ENCODE results near the gene CACNA1G. TPM values are rescaled to one million over a fixed set of nuclear protein-coding genes. Genes with fewer than 3 reads are reported as not detected.

Gene CACNA1G
- total RNA-seq, 1 donor from 2014 or later, result 1.6 TPM

- Mint-ChIP-seq H3K4me3 (no peak overlapping the region), H3K9me3 (no peaks in the 10 kb centered on the region), H3K27me3 (ENCODE audit: insufficient read depth, low read depth) (peaks cover 21% of the 10 kb centered on the region), H3K36me3 (no peaks in the 10 kb centered on the region), H3K4me1 (peaks cover 52% of the 10 kb centered on the region), H3K27ac (peak overlapping the region; percentile 57)
- Histone ChIP-seq H3K36me3 (no peaks in the 10 kb centered on the region), H3K79me2 (ENCODE audit: low read depth) (no peaks in the 10 kb centered on the region), H3K9me3 (ENCODE audit: low read depth) (no peaks in the 10 kb centered on the region), H3K9ac (no peak overlapping the region), H3F3A (ENCODE audit: low read depth) (peaks cover 6% of the 10 kb centered on the region), H3K27me3 (no peaks in the 10 kb centered on the region), H3K4me2 (peak overlapping the region; percentile 22), H3K4me3 (no peak overlapping the region), H3K27ac (no peak overlapping the region), H3K4me1 (peaks cover 11% of the 10 kb centered on the region), H2AFZ (replicated peaks) (no peak overlapping the region), H4K20me1 (ENCODE audit: low read depth) (no peaks in the 10 kb centered on the region)
- TF ChIP-seq CTCF (IDR thresholded peaks at IDR 0.05), result no peak
- TF ChIP-seq EZH2 (IDR thresholded peaks at IDR 0.05), result no peak
- no peak for TF ChIP-seq EZH2phosphoT487 (IDR thresholded peaks at IDR 0.05)
- DNase-seq (ENCODE audit: low spot score), result no peak
Measured at GRCh38 chr17:50514388-50514787, 46.1 kb upstream of the CACNA1G start.

- H3K27ac Mint-ChIP-seq, result peak overlapping the region; percentile 22
- no peak for TF ChIP-seq EZH2 (IDR thresholded peaks at IDR 0.05)
- TF ChIP-seq EZH2phosphoT487 (IDR thresholded peaks at IDR 0.05), result no peak
- no peak for TF ChIP-seq CTCF (IDR thresholded peaks at IDR 0.05)
Measured at GRCh38 chr17:50514936-50515702, 45.4 kb upstream of the CACNA1G start.

GRCh38 chr17:50517011-50517410, 43.5 kb upstream of the CACNA1G start:
- H3K36me3 Mint-ChIP-seq, result no peaks in the 10 kb centered on the region
- Histone ChIP-seq H3K79me2 (ENCODE audit: low read depth) (no peaks in the 10 kb centered on the region), H3K27ac (no peak overlapping the region), H3K4me2 (no peak overlapping the region), H3K36me3 (no peaks in the 10 kb centered on the region), H3F3A (ENCODE audit: low read depth) (no peaks in the 10 kb centered on the region), H3K27me3 (no peaks in the 10 kb centered on the region), H4K20me1 (ENCODE audit: low read depth) (no peaks in the 10 kb centered on the region), H3K4me3 (no peak overlapping the region), H3K9me3 (ENCODE audit: low read depth) (no peaks in the 10 kb centered on the region), H3K9ac (no peak overlapping the region), H3K4me1 (peaks cover 11% of the 10 kb centered on the region), H2AFZ (replicated peaks) (no peak overlapping the region)
- H3K4me1 Mint-ChIP-seq, result peaks cover 36% of the 10 kb centered on the region
- peaks cover 15% of the 10 kb centered on the region for H3K27me3 Mint-ChIP-seq (ENCODE audit: insufficient read depth, low read depth)
- H3K27ac Mint-ChIP-seq, result no peak overlapping the region
- no peak overlapping the region for H3K4me3 Mint-ChIP-seq
- no peak for TF ChIP-seq EZH2phosphoT487 (IDR thresholded peaks at IDR 0.05)
- TF ChIP-seq CTCF (IDR thresholded peaks at IDR 0.05), result no peak
- TF ChIP-seq EZH2 (IDR thresholded peaks at IDR 0.05), result no peak
- H3K9me3 Mint-ChIP-seq, result no peaks in the 10 kb centered on the region
- DNase-seq (ENCODE audit: low spot score), result no peak

More at GRCh38 chr17:50514936-50515702, 45.4 kb upstream of the CACNA1G start:
- H3K4me1 Mint-ChIP-seq, result peaks cover 49% of the 10 kb centered on the region
- Histone ChIP-seq H2AFZ (replicated peaks) (peak overlapping the region; percentile 11), H3K4me2 (peak overlapping the region; percentile 35), H3K79me2 (ENCODE audit: low read depth) (no peaks in the 10 kb centered on the region), H3K4me1 (peaks cover 11% of the 10 kb centered on the region), H3K36me3 (no peaks in the 10 kb centered on the region), H3F3A (ENCODE audit: low read depth) (no peaks in the 10 kb centered on the region), H3K27ac (no peak overlapping the region), H3K27me3 (no peaks in the 10 kb centered on the region), H3K9ac (no peak overlapping the region), H4K20me1 (ENCODE audit: low read depth) (no peaks in the 10 kb centered on the region), H3K9me3 (ENCODE audit: low read depth) (no peaks in the 10 kb centered on the region), H3K4me3 (no peak overlapping the region)
- H3K9me3 Mint-ChIP-seq, result no peaks in the 10 kb centered on the region
- no peaks in the 10 kb centered on the region for H3K36me3 Mint-ChIP-seq
- H3K4me3 Mint-ChIP-seq, result peak overlapping the region; percentile 23
- H3K27me3 Mint-ChIP-seq (ENCODE audit: insufficient read depth, low read depth), result peaks cover 19% of the 10 kb centered on the region
- DNase-seq (ENCODE audit: low spot score), result peak; percentile 55
